ENCODE data around the gene ARPC2.

Gene ARPC2

DNA sequence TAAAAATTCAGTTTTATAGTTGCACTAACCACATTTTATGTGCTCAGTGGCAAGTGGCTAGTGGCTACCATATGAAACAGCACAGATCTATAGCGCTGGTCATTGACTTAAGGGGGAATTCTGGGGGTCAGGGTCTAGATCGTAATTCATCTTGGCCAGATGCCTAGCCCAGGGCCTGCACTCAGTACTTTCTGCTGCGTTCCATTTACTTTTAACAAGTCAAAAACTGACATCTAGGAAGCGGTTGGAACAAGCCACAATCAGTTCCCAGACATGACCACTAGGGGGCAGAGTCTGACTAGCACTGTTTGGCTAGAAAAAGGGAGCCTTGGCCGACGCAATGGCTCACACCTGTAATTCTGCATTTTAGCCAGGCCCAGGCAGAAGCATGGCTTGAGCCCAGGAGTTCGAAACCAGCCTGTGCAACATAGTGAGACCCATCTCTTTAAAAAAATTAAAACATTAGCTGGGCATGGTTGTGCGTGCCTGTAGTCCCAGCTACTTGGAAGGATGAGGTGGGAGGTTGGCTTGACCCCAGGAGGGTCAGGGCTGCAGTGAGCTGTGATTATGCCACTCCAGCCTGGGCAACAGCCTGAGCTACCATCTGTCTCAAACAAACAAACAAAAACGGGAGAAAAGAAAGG, 84.3 kb downstream of the ARPC2 start:
- DNase-seq (ENCODE audit: low read depth in 1 of 2, low spot score in 1 of 2): peak; percentile 78 to 93
- H3K27ac ChIP-seq (replicated peaks): no peak overlapping the region; the same call in 1 of the 2 replicates
- H3K27me3 ChIP-seq (ENCODE audit: insufficient read depth, poor library complexity, severe bottlenecking): no peaks in the 10 kb centered on the region
- TF ChIP-seq, protein P1, sequence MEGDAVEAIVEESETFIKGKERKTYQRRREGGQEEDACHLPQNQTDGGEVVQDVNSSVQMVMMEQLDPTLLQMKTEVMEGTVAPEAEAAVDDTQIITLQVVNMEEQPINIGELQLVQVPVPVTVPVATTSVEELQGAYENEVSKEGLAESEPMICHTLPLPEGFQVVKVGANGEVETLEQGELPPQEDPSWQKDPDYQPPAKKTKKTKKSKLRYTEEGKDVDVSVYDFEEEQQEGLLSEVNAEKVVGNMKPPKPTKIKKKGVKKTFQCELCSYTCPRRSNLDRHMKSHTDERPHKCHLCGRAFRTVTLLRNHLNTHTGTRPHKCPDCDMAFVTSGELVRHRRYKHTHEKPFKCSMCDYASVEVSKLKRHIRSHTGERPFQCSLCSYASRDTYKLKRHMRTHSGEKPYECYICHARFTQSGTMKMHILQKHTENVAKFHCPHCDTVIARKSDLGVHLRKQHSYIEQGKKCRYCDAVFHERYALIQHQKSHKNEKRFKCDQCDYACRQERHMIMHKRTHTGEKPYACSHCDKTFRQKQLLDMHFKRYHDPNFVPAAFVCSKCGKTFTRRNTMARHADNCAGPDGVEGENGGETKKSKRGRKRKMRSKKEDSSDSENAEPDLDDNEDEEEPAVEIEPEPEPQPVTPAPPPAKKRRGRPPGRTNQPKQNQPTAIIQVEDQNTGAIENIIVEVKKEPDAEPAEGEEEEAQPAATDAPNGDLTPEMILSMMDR (IDR thresholded peaks at IDR 0.05; ENCODE audit: insufficient read depth, low read length): peak; percentile 87
- TF ChIP-seq POLR2AphosphoS5 (IDR thresholded peaks at IDR 0.05; ENCODE audit: low read depth) (no peak), GABPA (IDR thresholded peaks at IDR 0.05; ENCODE audit: low read depth) (no peak), SPI1 (IDR thresholded peaks at IDR 0.05; ENCODE audit: borderline replicate concordance, low read depth) (no peak)
- TF ChIP-seq, protein P2, sequence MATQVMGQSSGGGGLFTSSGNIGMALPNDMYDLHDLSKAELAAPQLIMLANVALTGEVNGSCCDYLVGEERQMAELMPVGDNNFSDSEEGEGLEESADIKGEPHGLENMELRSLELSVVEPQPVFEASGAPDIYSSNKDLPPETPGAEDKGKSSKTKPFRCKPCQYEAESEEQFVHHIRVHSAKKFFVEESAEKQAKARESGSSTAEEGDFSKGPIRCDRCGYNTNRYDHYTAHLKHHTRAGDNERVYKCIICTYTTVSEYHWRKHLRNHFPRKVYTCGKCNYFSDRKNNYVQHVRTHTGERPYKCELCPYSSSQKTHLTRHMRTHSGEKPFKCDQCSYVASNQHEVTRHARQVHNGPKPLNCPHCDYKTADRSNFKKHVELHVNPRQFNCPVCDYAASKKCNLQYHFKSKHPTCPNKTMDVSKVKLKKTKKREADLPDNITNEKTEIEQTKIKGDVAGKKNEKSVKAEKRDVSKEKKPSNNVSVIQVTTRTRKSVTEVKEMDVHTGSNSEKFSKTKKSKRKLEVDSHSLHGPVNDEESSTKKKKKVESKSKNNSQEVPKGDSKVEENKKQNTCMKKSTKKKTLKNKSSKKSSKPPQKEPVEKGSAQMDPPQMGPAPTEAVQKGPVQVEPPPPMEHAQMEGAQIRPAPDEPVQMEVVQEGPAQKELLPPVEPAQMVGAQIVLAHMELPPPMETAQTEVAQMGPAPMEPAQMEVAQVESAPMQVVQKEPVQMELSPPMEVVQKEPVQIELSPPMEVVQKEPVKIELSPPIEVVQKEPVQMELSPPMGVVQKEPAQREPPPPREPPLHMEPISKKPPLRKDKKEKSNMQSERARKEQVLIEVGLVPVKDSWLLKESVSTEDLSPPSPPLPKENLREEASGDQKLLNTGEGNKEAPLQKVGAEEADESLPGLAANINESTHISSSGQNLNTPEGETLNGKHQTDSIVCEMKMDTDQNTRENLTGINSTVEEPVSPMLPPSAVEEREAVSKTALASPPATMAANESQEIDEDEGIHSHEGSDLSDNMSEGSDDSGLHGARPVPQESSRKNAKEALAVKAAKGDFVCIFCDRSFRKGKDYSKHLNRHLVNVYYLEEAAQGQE (IDR thresholded peaks at IDR 0.05; ENCODE audit: insufficient replicate concordance, low read depth): no peak
- H3K4me3 ChIP-seq (replicated peaks; ENCODE audit: insufficient read depth, low read length): no peak overlapping the region

Small RNAs within 50 kb of the gene (microRNA-seq; reads per million reads assigned to microRNA genes)
- 3.6 reads per million, percentile 8 among the genes with 10 or more reads in this experiment for gene MIR6513
